K562 (cell line): Measurements from ENCODE around the gene TNFRSF19. TPM values are rescaled to one million over a fixed set of nuclear protein-coding genes. Genes with fewer than 3 reads are reported as not detected.
A peak's percentile ranks its signal among the peaks of the same experiment; 100 is the strongest.

Experiments
- ARID1B ChIP-seq: fragments of 450-650 bp; IDR thresholded peaks from 2 replicates; pipeline ENCODE4 v1.6.1; 2016; ENCODE audit warnings: antibody characterized with exemption, mild to moderate bottlenecking, inconsistent platforms
- BHLHE40 ChIP-seq: IDR thresholded peaks from 2 replicates; pipeline ENCODE4 v1.6.1; 2011; ENCODE audit warnings: low read length, improper control_type of control experiment
- CBFA2T3 ChIP-seq: fragments of 450-650 bp; IDR thresholded peaks from 2 replicates; pipeline ENCODE4 v1.6.1; 2017
- EP300 ChIP-seq: IDR thresholded peaks from 2 replicates; pipeline ENCODE4 v1.6.1; 2012; ENCODE audit warnings: low read length, improper control_type of control experiment
- MED1 ChIP-seq: sonication (generic); formaldehyde crosslinking; IDR thresholded peaks from 2 replicates; pipeline ENCODE4 v1.8.1; 2023; ENCODE audit warnings: missing genetic modification reagents, borderline replicate concordance
- MEIS2 ChIP-seq: fragments of 450-650 bp; IDR thresholded peaks from 2 replicates; pipeline ENCODE4 v1.6.1; 2014; ENCODE audit warnings: mild to moderate bottlenecking; ENCODE audit not compliant: partially characterized antibody
- MYC ChIP-seq, 2 experiments: fragments of 250-450 bp in 1 of 2; sonication (Bioruptor Pico) in 1 of 2; IDR thresholded peaks; 2 replicates each; pipeline versions ENCODE4 v1.5.1 to v1.6.1; 2012 to 2021; ENCODE audit warnings: low read depth in 2 of 2, borderline replicate concordance in 1 of 2, improper control_type of control experiment in 1 of 2, low read length in 1 of 2, mild to moderate bottlenecking in 1 of 2, moderate library complexity in 1 of 2
- NR1H2 ChIP-seq: sonication (generic); formaldehyde crosslinking; IDR thresholded peaks from 2 replicates; pipeline ENCODE4 v1.4.0; 2020; ENCODE audit warnings: mild to moderate bottlenecking, missing genetic modification reagents
- PML ChIP-seq: IDR thresholded peaks from 2 replicates; pipeline ENCODE4 v1.6.1; 2012; ENCODE audit warnings: low read length, inconsistent platforms
- RBM14 ChIP-seq: fragments of 200-400 bp; formaldehyde crosslinking; IDR thresholded peaks from 2 replicates; pipeline ENCODE4 v1.6.1; 2018; ENCODE audit warnings: low read depth, mild to moderate bottlenecking, low read length, moderate library complexity, borderline replicate concordance; ENCODE audit not compliant: insufficient read depth
- SMARCE1 ChIP-seq: fragments of 450-650 bp; IDR thresholded peaks from 2 replicates; pipeline ENCODE4 v1.7.1; 2016; ENCODE audit warnings: mild to moderate bottlenecking
- SOX6 ChIP-seq: fragments of 450-650 bp; IDR thresholded peaks from 2 replicates; pipeline ENCODE4 v1.6.1; 2014; ENCODE audit warnings: mild to moderate bottlenecking
- ZNF324 ChIP-seq: fragments of 250-450 bp; sonication (Bioruptor Pico); IDR thresholded peaks from 2 replicates; pipeline ENCODE4 v1.4.0; 2020; ENCODE audit warnings: mild to moderate bottlenecking
- ZNF347 ChIP-seq: fragments of 450-650 bp; formaldehyde crosslinking; IDR thresholded peaks from 2 replicates; pipeline ENCODE4 v1.4.0; 2020; ENCODE audit warnings: low read depth, mild to moderate bottlenecking, moderate library complexity
- ZNF699 ChIP-seq: fragments of 250-450 bp; sonication (Bioruptor Pico); IDR thresholded peaks from 2 replicates; pipeline ENCODE4 v1.8.0; 2021; ENCODE audit warnings: mild to moderate bottlenecking, moderate library complexity; ENCODE audit not compliant: insufficient replicate concordance
- ZNF785 ChIP-seq: fragments of 250-450 bp; sonication (Bioruptor Pico); IDR thresholded peaks from 2 replicates; pipeline ENCODE4 v1.4.0; 2020; ENCODE audit warnings: mild to moderate bottlenecking
- polyA plus RNA-seq, 8 experiments: library from polyadenylated mRNA; depleted of rRNA in 4 of 8; stranded (reverse) in 5 of 8; unstranded in 3 of 8; fragments of >200 nt; fragmentation: Nextera tagmentation in 2 of 8; fragmentation: Illumina TruSeq in 1 of 8; extraction: Ambion mirVana in 2 of 8; extraction: Trizol in 1 of 8; gene quantifications; 2 replicates each; pipeline versions ENCODE4 v1.2.1 to v1.2.3, GENCODE V29; 2011 to 2014; ENCODE audit warnings: inconsistent platforms in 1 of 8, missing spikeins in 1 of 8
- total RNA-seq, 7 experiments: library from RNA; depleted of rRNA in 6 of 7; stranded (reverse); fragments of >200 nt in 6 of 7; fragmentation: Illumina TruSeq in 2 of 7; extraction: Trizol in 2 of 7; gene quantifications; 2 replicates each; pipeline versions ENCODE4 v1.2.1 to v1.2.3, GENCODE V29; 2011 to 2021; ENCODE audit warnings: low replicate concordance in 1 of 7
- TF ChIP-seq, protein P1 (sequence below), 2 experiments: fragments of 450-650 bp; IDR thresholded peaks; 2 replicates each; pipeline ENCODE4 v1.6.1; 2018; ENCODE audit warnings: mild to moderate bottlenecking in 2 of 2, low read depth in 1 of 2; ENCODE audit not compliant: partially characterized antibody in 2 of 2
- TF ChIP-seq, protein P2 (sequence below): sonication (generic); formaldehyde crosslinking; IDR thresholded peaks from 2 replicates; pipeline ENCODE4 v1.8.1; 2023; ENCODE audit warnings: mild to moderate bottlenecking, missing genetic modification reagents
- TF ChIP-seq, protein P3 (sequence below): fragments of 450-650 bp; formaldehyde crosslinking; IDR thresholded peaks from 2 replicates; pipeline ENCODE4 v1.4.0; 2022; ENCODE audit warnings: mild to moderate bottlenecking, moderate library complexity

Gene TNFRSF19
- total and polyA plus RNA-seq, 9 of the 15 experiments (the other 6 are each of a cell fraction or from before 2014, with no cell fraction given), result 0.01 to 0.07 TPM; not detected in 7

DNA sequence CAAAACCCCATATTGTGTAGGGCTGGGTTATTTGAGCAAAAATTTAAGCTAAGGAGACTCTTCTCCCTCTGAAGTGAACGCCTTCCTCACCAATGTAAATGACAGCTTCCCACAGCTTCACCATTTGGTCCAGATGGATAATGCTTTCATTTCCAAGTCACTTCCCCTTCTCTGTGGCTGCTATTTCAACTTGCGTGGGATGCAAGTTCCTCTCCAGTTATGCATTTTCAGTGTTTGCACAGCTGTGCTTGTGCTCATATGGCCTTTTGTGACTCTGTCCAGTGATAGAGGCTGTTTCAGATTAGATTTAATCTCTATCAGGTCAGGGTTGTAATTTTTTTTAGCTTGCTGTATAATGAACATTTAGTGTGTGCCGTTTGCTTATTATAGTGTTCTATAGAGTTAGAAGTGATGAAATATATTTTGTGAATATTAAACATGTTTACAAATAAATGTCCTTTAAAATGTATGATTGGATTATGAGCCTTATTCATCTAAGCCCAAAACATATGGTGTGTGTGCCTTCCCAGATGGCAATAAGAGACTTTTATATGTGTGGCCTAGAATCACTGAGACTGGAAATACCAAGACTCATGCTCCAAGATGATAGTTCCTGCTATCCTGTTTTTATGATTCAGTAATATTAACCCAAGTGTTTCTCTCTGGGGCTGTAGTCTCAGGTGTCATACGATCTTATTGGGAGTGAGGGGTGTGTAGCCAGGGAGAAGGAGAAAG, 86.6 kb downstream of the TNFRSF19 start (continued):
- TF ChIP-seq, protein P1, sequence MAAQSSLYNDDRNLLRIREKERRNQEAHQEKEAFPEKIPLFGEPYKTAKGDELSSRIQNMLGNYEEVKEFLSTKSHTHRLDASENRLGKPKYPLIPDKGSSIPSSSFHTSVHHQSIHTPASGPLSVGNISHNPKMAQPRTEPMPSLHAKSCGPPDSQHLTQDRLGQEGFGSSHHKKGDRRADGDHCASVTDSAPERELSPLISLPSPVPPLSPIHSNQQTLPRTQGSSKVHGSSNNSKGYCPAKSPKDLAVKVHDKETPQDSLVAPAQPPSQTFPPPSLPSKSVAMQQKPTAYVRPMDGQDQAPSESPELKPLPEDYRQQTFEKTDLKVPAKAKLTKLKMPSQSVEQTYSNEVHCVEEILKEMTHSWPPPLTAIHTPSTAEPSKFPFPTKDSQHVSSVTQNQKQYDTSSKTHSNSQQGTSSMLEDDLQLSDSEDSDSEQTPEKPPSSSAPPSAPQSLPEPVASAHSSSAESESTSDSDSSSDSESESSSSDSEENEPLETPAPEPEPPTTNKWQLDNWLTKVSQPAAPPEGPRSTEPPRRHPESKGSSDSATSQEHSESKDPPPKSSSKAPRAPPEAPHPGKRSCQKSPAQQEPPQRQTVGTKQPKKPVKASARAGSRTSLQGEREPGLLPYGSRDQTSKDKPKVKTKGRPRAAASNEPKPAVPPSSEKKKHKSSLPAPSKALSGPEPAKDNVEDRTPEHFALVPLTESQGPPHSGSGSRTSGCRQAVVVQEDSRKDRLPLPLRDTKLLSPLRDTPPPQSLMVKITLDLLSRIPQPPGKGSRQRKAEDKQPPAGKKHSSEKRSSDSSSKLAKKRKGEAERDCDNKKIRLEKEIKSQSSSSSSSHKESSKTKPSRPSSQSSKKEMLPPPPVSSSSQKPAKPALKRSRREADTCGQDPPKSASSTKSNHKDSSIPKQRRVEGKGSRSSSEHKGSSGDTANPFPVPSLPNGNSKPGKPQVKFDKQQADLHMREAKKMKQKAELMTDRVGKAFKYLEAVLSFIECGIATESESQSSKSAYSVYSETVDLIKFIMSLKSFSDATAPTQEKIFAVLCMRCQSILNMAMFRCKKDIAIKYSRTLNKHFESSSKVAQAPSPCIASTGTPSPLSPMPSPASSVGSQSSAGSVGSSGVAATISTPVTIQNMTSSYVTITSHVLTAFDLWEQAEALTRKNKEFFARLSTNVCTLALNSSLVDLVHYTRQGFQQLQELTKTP (IDR thresholded peaks at IDR 0.05; ENCODE audit: low read depth in 1 of 2, partially characterized antibody in 2 of 2), result no peak
- TF ChIP-seq, protein P2, sequence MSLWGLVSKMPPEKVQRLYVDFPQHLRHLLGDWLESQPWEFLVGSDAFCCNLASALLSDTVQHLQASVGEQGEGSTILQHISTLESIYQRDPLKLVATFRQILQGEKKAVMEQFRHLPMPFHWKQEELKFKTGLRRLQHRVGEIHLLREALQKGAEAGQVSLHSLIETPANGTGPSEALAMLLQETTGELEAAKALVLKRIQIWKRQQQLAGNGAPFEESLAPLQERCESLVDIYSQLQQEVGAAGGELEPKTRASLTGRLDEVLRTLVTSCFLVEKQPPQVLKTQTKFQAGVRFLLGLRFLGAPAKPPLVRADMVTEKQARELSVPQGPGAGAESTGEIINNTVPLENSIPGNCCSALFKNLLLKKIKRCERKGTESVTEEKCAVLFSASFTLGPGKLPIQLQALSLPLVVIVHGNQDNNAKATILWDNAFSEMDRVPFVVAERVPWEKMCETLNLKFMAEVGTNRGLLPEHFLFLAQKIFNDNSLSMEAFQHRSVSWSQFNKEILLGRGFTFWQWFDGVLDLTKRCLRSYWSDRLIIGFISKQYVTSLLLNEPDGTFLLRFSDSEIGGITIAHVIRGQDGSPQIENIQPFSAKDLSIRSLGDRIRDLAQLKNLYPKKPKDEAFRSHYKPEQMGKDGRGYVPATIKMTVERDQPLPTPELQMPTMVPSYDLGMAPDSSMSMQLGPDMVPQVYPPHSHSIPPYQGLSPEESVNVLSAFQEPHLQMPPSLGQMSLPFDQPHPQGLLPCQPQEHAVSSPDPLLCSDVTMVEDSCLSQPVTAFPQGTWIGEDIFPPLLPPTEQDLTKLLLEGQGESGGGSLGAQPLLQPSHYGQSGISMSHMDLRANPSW (CRISPR knock-in tag), result no peak
- TF ChIP-seq, protein P3, sequence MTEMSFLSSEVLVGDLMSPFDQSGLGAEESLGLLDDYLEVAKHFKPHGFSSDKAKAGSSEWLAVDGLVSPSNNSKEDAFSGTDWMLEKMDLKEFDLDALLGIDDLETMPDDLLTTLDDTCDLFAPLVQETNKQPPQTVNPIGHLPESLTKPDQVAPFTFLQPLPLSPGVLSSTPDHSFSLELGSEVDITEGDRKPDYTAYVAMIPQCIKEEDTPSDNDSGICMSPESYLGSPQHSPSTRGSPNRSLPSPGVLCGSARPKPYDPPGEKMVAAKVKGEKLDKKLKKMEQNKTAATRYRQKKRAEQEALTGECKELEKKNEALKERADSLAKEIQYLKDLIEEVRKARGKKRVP (CRISPR knock-in tag), result no peak
- TF ChIP-seq EP300, result 0 out of 2 replicates have a peak, but pooled peaks have one; percentile 10
- TF ChIP-seq CBFA2T3, result peak; percentile 68
- TF ChIP-seq MYC (IDR thresholded peaks at IDR 0.05; ENCODE audit: low read depth, low read length), result no peak
- TF ChIP-seq MYC (CRISPR knock-in tag; IDR thresholded peaks at IDR 0.05; ENCODE audit: borderline replicate concordance, low read depth), result no peak
- no peak for TF ChIP-seq NR1H2
- peak; percentile 89; the same call in 1 of the 2 replicates for TF ChIP-seq SMARCE1
- TF ChIP-seq MEIS2, result no peak
- TF ChIP-seq ARID1B, result peak; percentile 68
- TF ChIP-seq PML, result no peak
- TF ChIP-seq RBM14, result no peak
- TF ChIP-seq ZNF785 (CRISPR knock-in tag), result no peak
- peak; percentile 74; the same call in 1 of the 2 replicates for TF ChIP-seq SOX6
- no peak for TF ChIP-seq MED1
- no peak for TF ChIP-seq ZNF324
- TF ChIP-seq ZNF347, result no peak
- no peak for TF ChIP-seq ZNF699 (CRISPR knock-in tag)
- no peak for TF ChIP-seq BHLHE40
